Astrocyte (in vitro differentiated cells and primary cell): ENCODE data around the gene PAX8. TPM values are rescaled to one million over a fixed set of nuclear protein-coding genes. Genes with fewer than 3 reads are reported as not detected.
"Not testable (repeated sequence)": the region's sequence is repeated elsewhere in the genome, so short reads cannot be mapped to it uniquely, and the experiment has no call there.

Experiments used
- DNase-seq: peaks from one replicate; pipeline ENCODE4 v3.0.0-alpha.2; 2010; ENCODE audit warnings: low read depth
- FAIRE-seq: peaks from 2 replicates; lab custom pipeline; 2011; peaks lifted over from hg19 to GRCh38; lab: Jason Lieb, UNC
- H2AFZ ChIP-seq: 2 replicates; pipeline ENCODE4 v1.6.0; 2012; ENCODE audit warnings: low read depth, low read length, inconsistent platforms
- H3K27ac ChIP-seq: 2 replicates; pipeline ENCODE4 v1.5.1; 2011; ENCODE audit warnings: low read depth, low read length, inconsistent platforms
- H3K27me3 ChIP-seq: 2 replicates; pipeline ENCODE4 v1.6.0; 2011; ENCODE audit warnings: low read length, inconsistent platforms; ENCODE audit not compliant: insufficient read depth
- H3K36me3 ChIP-seq: 2 replicates; pipeline ENCODE4 v1.5.1; 2011; ENCODE audit warnings: low read length, inconsistent platforms; ENCODE audit not compliant: insufficient read depth
- H3K4me1 ChIP-seq: 2 replicates; pipeline ENCODE4 v1.5.1; 2011; ENCODE audit warnings: low read length, inconsistent platforms; ENCODE audit not compliant: insufficient read depth
- H3K4me2 ChIP-seq: 2 replicates; pipeline ENCODE4 v1.6.0; 2012; ENCODE audit warnings: low read length, inconsistent platforms
- H3K4me3 ChIP-seq: 2 replicates; pipeline ENCODE4 v1.5.1; 2011; ENCODE audit warnings: low read depth, mild to moderate bottlenecking, low read length, inconsistent platforms; ENCODE audit not compliant: insufficient read depth
- H3K79me2 ChIP-seq: 2 replicates; pipeline ENCODE4 v1.6.0; 2012; ENCODE audit warnings: mild to moderate bottlenecking, low read length, inconsistent platforms; ENCODE audit not compliant: insufficient read depth
- H3K9ac ChIP-seq: 2 replicates; pipeline ENCODE4 v1.6.0; 2012; ENCODE audit warnings: mild to moderate bottlenecking, low read length, inconsistent platforms
- H3K9me3 ChIP-seq: 2 replicates; pipeline ENCODE4 v1.5.1; 2012; ENCODE audit warnings: low read depth, mild to moderate bottlenecking, low read length, inconsistent platforms; ENCODE audit not compliant: insufficient read depth
- H4K20me1 ChIP-seq: 2 replicates; pipeline ENCODE4 v1.6.0; 2012; ENCODE audit warnings: low read length, inconsistent platforms; ENCODE audit not compliant: insufficient read depth
- H3K27ac Mint-ChIP-seq: one replicate; pipeline ENCODE4 v1.8.0; 2021; ENCODE audit warnings: mild to moderate bottlenecking, mixed read lengths; ENCODE audit not compliant: unreplicated experiment
- H3K27me3 Mint-ChIP-seq: one replicate; pipeline ENCODE4 v1.8.0; 2021; ENCODE audit warnings: low read depth, mixed read lengths; ENCODE audit not compliant: unreplicated experiment
- H3K36me3 Mint-ChIP-seq: one replicate; pipeline ENCODE4 v1.8.0; 2021; ENCODE audit warnings: low read depth, mixed read lengths; ENCODE audit not compliant: unreplicated experiment
- H3K4me1 Mint-ChIP-seq: one replicate; pipeline ENCODE4 v1.8.0; 2021; ENCODE audit warnings: low read depth, mixed read lengths; ENCODE audit not compliant: unreplicated experiment
- H3K4me3 Mint-ChIP-seq: one replicate; pipeline ENCODE4 v1.8.0; 2021; ENCODE audit warnings: mild to moderate bottlenecking, moderate library complexity, mixed read lengths; ENCODE audit not compliant: unreplicated experiment
- H3K9me3 Mint-ChIP-seq: one replicate; pipeline ENCODE4 v1.8.0; 2021; ENCODE audit warnings: mild to moderate bottlenecking, mixed read lengths; ENCODE audit not compliant: unreplicated experiment
- EZH2 ChIP-seq: IDR thresholded peaks from 2 replicates; pipeline ENCODE4 v1.6.1; 2012; ENCODE audit warnings: mild to moderate bottlenecking, low read length, inconsistent platforms; ENCODE audit not compliant: insufficient read depth
- total RNA-seq: library from RNA; stranded (reverse); gene quantifications from 2 replicates; pipeline ENCODE4 v1.2.1, GENCODE V29; 2021
- TF ChIP-seq, protein P1 (sequence below): IDR thresholded peaks from 2 replicates; pipeline ENCODE4 v1.5.1; 2011; ENCODE audit warnings: low read depth, mild to moderate bottlenecking, inconsistent platforms, low read length, moderate library complexity; ENCODE audit not compliant: insufficient read depth

Gene PAX8
- total RNA-seq, 1 donor from 2014 or later: 0.48 TPM

- Histone ChIP-seq H3K27me3 (no peaks in the 10 kb centered on the region), H3K36me3 (no peaks in the 10 kb centered on the region), H3K79me2 (no peaks in the 10 kb centered on the region), H3K9me3 (no peaks in the 10 kb centered on the region), H3K27ac (peak overlapping the region; percentile 96), H4K20me1 (no peaks in the 10 kb centered on the region), H2AFZ (no peak overlapping the region), H3K4me3 (no peak overlapping the region), H3K4me1 (peaks cover 38% of the 10 kb centered on the region), H3K4me2 (no peak overlapping the region), H3K9ac (no peak overlapping the region)
- DNase-seq: no peak
- peaks cover 32% of the 10 kb centered on the region for H3K4me1 Mint-ChIP-seq
- H3K27ac Mint-ChIP-seq: peak overlapping the region; percentile 4
- no peak overlapping the region for H3K4me3 Mint-ChIP-seq
- H3K9me3 Mint-ChIP-seq: peaks cover 3% of the 10 kb centered on the region
- TF ChIP-seq EZH2: no peak
- TF ChIP-seq, protein P1, sequence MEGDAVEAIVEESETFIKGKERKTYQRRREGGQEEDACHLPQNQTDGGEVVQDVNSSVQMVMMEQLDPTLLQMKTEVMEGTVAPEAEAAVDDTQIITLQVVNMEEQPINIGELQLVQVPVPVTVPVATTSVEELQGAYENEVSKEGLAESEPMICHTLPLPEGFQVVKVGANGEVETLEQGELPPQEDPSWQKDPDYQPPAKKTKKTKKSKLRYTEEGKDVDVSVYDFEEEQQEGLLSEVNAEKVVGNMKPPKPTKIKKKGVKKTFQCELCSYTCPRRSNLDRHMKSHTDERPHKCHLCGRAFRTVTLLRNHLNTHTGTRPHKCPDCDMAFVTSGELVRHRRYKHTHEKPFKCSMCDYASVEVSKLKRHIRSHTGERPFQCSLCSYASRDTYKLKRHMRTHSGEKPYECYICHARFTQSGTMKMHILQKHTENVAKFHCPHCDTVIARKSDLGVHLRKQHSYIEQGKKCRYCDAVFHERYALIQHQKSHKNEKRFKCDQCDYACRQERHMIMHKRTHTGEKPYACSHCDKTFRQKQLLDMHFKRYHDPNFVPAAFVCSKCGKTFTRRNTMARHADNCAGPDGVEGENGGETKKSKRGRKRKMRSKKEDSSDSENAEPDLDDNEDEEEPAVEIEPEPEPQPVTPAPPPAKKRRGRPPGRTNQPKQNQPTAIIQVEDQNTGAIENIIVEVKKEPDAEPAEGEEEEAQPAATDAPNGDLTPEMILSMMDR: no peak
- no peak for FAIRE-seq
- peaks cover 47% of the 10 kb centered on the region for H3K27me3 Mint-ChIP-seq
- H3K36me3 Mint-ChIP-seq: peaks cover 2% of the 10 kb centered on the region
Observed at GRCh38 chr2:113285816-113286215, 7.1 kb upstream of the PAX8 start.

GRCh38 chr2:113284999-113285398 is 6.3 kb upstream of the PAX8 start:
- not testable (repeated sequence) for H3K79me2 ChIP-seq, H3K9me3 ChIP-seq, H3K36me3 ChIP-seq, H3K4me3 ChIP-seq, H3K9me3 Mint-ChIP-seq, H2AFZ ChIP-seq, FAIRE-seq, H3K27me3 ChIP-seq, H4K20me1 ChIP-seq, H3K36me3 Mint-ChIP-seq, H3K4me3 Mint-ChIP-seq
- Histone ChIP-seq H3K27ac (peak overlapping the region; percentile 96), H3K9ac (peak overlapping the region; percentile 80), H3K4me1 (peaks cover 38% of the 10 kb centered on the region), H3K4me2 (peak overlapping the region; percentile 64)
- Mint-ChIP-seq H3K27me3 (peaks cover 46% of the 10 kb centered on the region), H3K27ac (peak overlapping the region; percentile 95), H3K4me1 (peaks cover 32% of the 10 kb centered on the region)
- peak; percentile 63 for DNase-seq

- Histone ChIP-seq H3K4me3 (no peak overlapping the region), H2AFZ (no peak overlapping the region), H3K4me2 (peak overlapping the region; percentile 64), H3K4me1 (peaks cover 38% of the 10 kb centered on the region), H4K20me1 (no peaks in the 10 kb centered on the region), H3K9me3 (no peaks in the 10 kb centered on the region), H3K9ac (peak overlapping the region; percentile 80), H3K79me2 (no peaks in the 10 kb centered on the region), H3K36me3 (no peaks in the 10 kb centered on the region), H3K27me3 (no peaks in the 10 kb centered on the region), H3K27ac (peak overlapping the region; percentile 96)
- no peaks in the 10 kb centered on the region for H3K36me3 Mint-ChIP-seq
- peaks cover 3% of the 10 kb centered on the region for H3K9me3 Mint-ChIP-seq
- no peak overlapping the region for H3K4me3 Mint-ChIP-seq
- TF ChIP-seq, protein P1: no peak
- no peak for TF ChIP-seq EZH2
- H3K27ac Mint-ChIP-seq: peak overlapping the region; percentile 95
- DNase-seq (peak; percentile 39), FAIRE-seq (no peak)
- peaks cover 32% of the 10 kb centered on the region for H3K4me1 Mint-ChIP-seq
- H3K27me3 Mint-ChIP-seq: peaks cover 47% of the 10 kb centered on the region
Observed at GRCh38 chr2:113284476-113284875, 5.8 kb upstream of the PAX8 start.
